Transverse colon (tissue), 4 donors: Measurements from ENCODE around the gene F2RL1. TPM values are rescaled to one million over a fixed set of nuclear protein-coding genes. Genes with fewer than 3 reads are reported as not detected.
A peak's percentile ranks its signal among the peaks of the same experiment; 100 is the strongest.
"Not testable (repeated sequence)": the region's sequence is repeated elsewhere in the genome, so short reads cannot be mapped to it uniquely, and the experiment has no call there.

ENCODE experiments used
- DNase-seq: peaks from one replicate; pipeline ENCODE4 v3.0.0-alpha.2; 2019
- H3K27ac ChIP-seq, 4 donors: fragments of 200-600 bp; sonication (generic); 2 replicates each; pipeline ENCODE4 v1.5.1; 2016 to 2018; ENCODE audit warnings: inconsistent platforms in 4 of 4
- H3K27me3 ChIP-seq: fragments of 200-600 bp; sonication (generic); 2 replicates; pipeline ENCODE4 v1.5.1; 2017; ENCODE audit warnings: inconsistent platforms
- H3K36me3 ChIP-seq, 4 donors: fragments of 200-600 bp; sonication (generic); 2 replicates each; pipeline ENCODE4 v1.5.1; 2017 to 2019; ENCODE audit warnings: inconsistent platforms in 4 of 4
- H3K4me1 ChIP-seq, 4 donors: fragments of 200-600 bp; sonication (generic); 2 replicates each; pipeline ENCODE4 v1.5.1; 2017 to 2020; ENCODE audit warnings: inconsistent platforms in 4 of 4
- H3K4me3 ChIP-seq, 4 donors: fragments of 200-600 bp; sonication (generic); 1 replicate in 1 of 4; 2 replicates in 3 of 4; pipeline versions ENCODE4 v1.5.1 to v1.6.1; 2017 to 2019; ENCODE audit warnings: inconsistent platforms in 4 of 4
- H3K9me3 ChIP-seq, 2 donors: fragments of 200-600 bp; sonication (generic); 2 replicates each; pipeline ENCODE4 v1.5.1; 2017 to 2019; ENCODE audit warnings: inconsistent platforms in 2 of 2
- CTCF ChIP-seq, 5 experiments: fragments of 200-600 bp in 3 of 5; fragments of 450-650 bp in 2 of 5; sonication (generic) in 3 of 5; IDR thresholded peaks; 1 replicate in 2 of 5; 2 replicates in 3 of 5; pipeline ENCODE4 v1.5.1; 2016 to 2017; ENCODE audit warnings: antibody characterized with exemption in 5 of 5, inconsistent platforms in 3 of 5, mild to moderate bottlenecking in 2 of 5, moderate library complexity in 1 of 5
- EP300 ChIP-seq: sonication (generic); formaldehyde crosslinking; IDR thresholded peaks from one replicate; pipeline ENCODE4 v1.6.1; 2017; ENCODE audit warnings: antibody characterized with exemption, low read depth
- POLR2A ChIP-seq: fragments of 450-650 bp; IDR thresholded peaks from one replicate; pipeline ENCODE4 v1.6.1; 2016; ENCODE audit warnings: antibody characterized with exemption, mild to moderate bottlenecking, moderate library complexity
- POLR2AphosphoS5 ChIP-seq, 3 donors: sonication (generic); formaldehyde crosslinking; IDR thresholded peaks; one replicate each; pipeline ENCODE4 v1.6.1; 2016; ENCODE audit warnings: antibody characterized with exemption in 3 of 3
- WGBS, 2 donors: methylation state at CpG; one replicate each; pipeline ENCODE4 v1.1.5; 2018; ENCODE audit warnings: low coverage in 1 of 2; 5-methylcytosine and 5-hydroxymethylcytosine counted together
- in situ Hi-C, 4 donors: fragments of 200-750 bp; cut with MboI; loops; one replicate each; pipeline versions ENCODE4 v1.15.0 to v1.15.1; 2017; ENCODE audit warnings: low sequenced_read_pairs in 3 of 4, low pct_ligation_motif_present in 1 of 4, low pct_unique_long_range_greater_than_20kb in 1 of 4
- intact Hi-C: fragments of 100-400 bp; cut with DNase I; formaldehyde crosslinking; loops from one replicate; pipeline ENCODE4 v1.15.1; 2023; ENCODE audit warnings: low total_unique reads
- total RNA-seq, 4 donors: library from RNA; depleted of rRNA; stranded (reverse); fragments of >200 nt; gene quantifications; one replicate each; pipeline ENCODE4 v1.1.0, GENCODE V29; 2016

F2RL1 gene
- total RNA-seq, 4 donors from 2014 or later: 38.8 to 209 (median 92.1) TPM

- peaks cover 0 to 3% (median 1%) of the 10 kb centered on the region in 4 donors for H3K4me1 ChIP-seq
- TF ChIP-seq EP300: no peak
- no peak for TF ChIP-seq CTCF (IDR thresholded peaks at IDR 0.05)
- TF ChIP-seq POLR2AphosphoS5 (IDR thresholded peaks at IDR 0.05): no peak
- TF ChIP-seq POLR2A: no peak
- no peaks in the 10 kb centered on the region for H3K9me3 ChIP-seq
- no peaks in the 10 kb centered on the region for H3K36me3 ChIP-seq
- 40 to 78% methylated on average over 3 to 18 of the region's 18 CpGs for WGBS, 2 donors
- intact Hi-C loops (no loop called here), in situ Hi-C loops (no loop called here)
- DNase-seq: no peak
- H3K27ac ChIP-seq: no peak within 1 kb of the TSS
- H3K27me3 ChIP-seq: no peaks in the 10 kb centered on the region
- H3K4me3 ChIP-seq: no peak within 1 kb of the TSS
Observed at GRCh38 chr5:76849419-76850291, 30.8 kb downstream of the F2RL1 start, which contains the start of gene S100Z. S100Z (plus strand) TSS chr5:76850014; CDS start chr5:76875360, 25,346 bp downstream.

GRCh38 chr5:76850543-76851145 lies 31.8 kb downstream of the F2RL1 start:
- Histone ChIP-seq H3K4me1 (peaks cover 0 to 13% (median 8%) of the 10 kb centered on the region in 4 donors), H3K9me3 (no peaks in the 10 kb centered on the region), H3K27ac (peak overlapping the region in 2 of 4 donors; percentile 29 to 30), H3K27me3 (no peaks in the 10 kb centered on the region), H3K4me3 (no peak overlapping the region), H3K36me3 (no peaks in the 10 kb centered on the region)
- no peak for DNase-seq
- WGBS, 2 donors: 89 to 92% methylated on average over 6 to 8 of the region's 8 CpGs
- intact Hi-C loops (no loop called here), in situ Hi-C loops (no loop called here)
- no peak for TF ChIP-seq EP300
- TF ChIP-seq CTCF (IDR thresholded peaks at IDR 0.05): no peak
- TF ChIP-seq POLR2A: no peak
- TF ChIP-seq POLR2AphosphoS5 (IDR thresholded peaks at IDR 0.05): no peak

GRCh38 chr5:76851728-76852369 lies 33.0 kb downstream of the F2RL1 start:
- in situ Hi-C loops: no loop called here
- TF ChIP-seq POLR2AphosphoS5 (IDR thresholded peaks at IDR 0.05) (no peak), POLR2A (no peak)
- WGBS, 2 donors: 55 to 56% methylated on average over 7 of the region's 7 CpGs
- intact Hi-C loops: no loop called here
- no peaks in the 10 kb centered on the region for H3K36me3 ChIP-seq
- no peak overlapping the region for H3K4me3 ChIP-seq
- DNase-seq: no peak
- peak overlapping the region; percentile 11 to 30 (median 28) for H3K27ac ChIP-seq
- H3K27me3 ChIP-seq: no peaks in the 10 kb centered on the region
- H3K9me3 ChIP-seq: no peaks in the 10 kb centered on the region
- peaks cover 0 to 24% (median 14%) of the 10 kb centered on the region in 4 donors for H3K4me1 ChIP-seq

- no peak overlapping the region for H3K27ac ChIP-seq
- WGBS, 2 donors: 63 to 72% methylated on average over 2 of the region's 2 CpGs
- H3K27me3 ChIP-seq: no peaks in the 10 kb centered on the region
- in situ Hi-C loops (no loop called here), intact Hi-C loops (no loop called here)
- H3K36me3 ChIP-seq: no peaks in the 10 kb centered on the region
- H3K4me1 ChIP-seq: peaks cover 0 to 26% (median 14%) of the 10 kb centered on the region in 4 donors
- H3K4me3 ChIP-seq: no peak overlapping the region
- H3K9me3 ChIP-seq: no peaks in the 10 kb centered on the region
- no peak for TF ChIP-seq POLR2AphosphoS5 (IDR thresholded peaks at IDR 0.05)
- TF ChIP-seq POLR2A: no peak
- no peak for TF ChIP-seq CTCF (IDR thresholded peaks at IDR 0.05)
- TF ChIP-seq EP300: no peak
- DNase-seq: no peak
Observed at GRCh38 chr5:76852772-76853171, 33.9 kb downstream of the F2RL1 start.

- in situ Hi-C loops: not testable (repeated sequence)
- peaks cover 0 to 26% (median 14%) of the 10 kb centered on the region in 4 donors for H3K4me1 ChIP-seq
Observed at GRCh38 chr5:76853741-76854140, 34.9 kb downstream of the F2RL1 start.

More at GRCh38 chr5:76853741-76854140, 34.9 kb downstream of the F2RL1 start:
- H3K27me3 ChIP-seq, DNase-seq, intact Hi-C loops, H3K9me3 ChIP-seq, H3K4me3 ChIP-seq, H3K27ac ChIP-seq, H3K36me3 ChIP-seq: not testable (repeated sequence)
- 92 to 100% methylated on average over 1 to 3 of the region's 3 CpGs for WGBS, 2 donors
